HFFc6 (cell line): ENCODE measurements around the gene ELOVL1. TPM values are rescaled to one million over a fixed set of nuclear protein-coding genes. Genes with fewer than 3 reads are reported as not detected.

ENCODE experiments used
- DNase-seq: peaks from one replicate; pipeline ENCODE4 v3.0.0-alpha.2; 2018
- H3K27ac Mint-ChIP-seq: 2 replicates; pipeline ENCODE4 v1.8.0; 2020; ENCODE audit warnings: mild to moderate bottlenecking, mixed read lengths
- H3K27me3 Mint-ChIP-seq: 2 replicates; pipeline ENCODE4 v1.8.0; 2021; ENCODE audit warnings: mild to moderate bottlenecking, moderate library complexity, mixed read lengths; ENCODE audit not compliant: insufficient read depth
- H3K36me3 Mint-ChIP-seq: 2 replicates; pipeline ENCODE4 v1.8.0; 2021; ENCODE audit warnings: low read depth, mixed read lengths
- H3K4me1 Mint-ChIP-seq: 2 replicates; pipeline ENCODE4 v1.8.0; 2020; ENCODE audit warnings: low read depth, mixed read lengths
- H3K4me3 Mint-ChIP-seq: 2 replicates; pipeline ENCODE4 v1.8.0; 2020; ENCODE audit warnings: mild to moderate bottlenecking, moderate library complexity, mixed read lengths
- H3K9me3 Mint-ChIP-seq: 2 replicates; pipeline ENCODE4 v1.8.0; 2020; ENCODE audit warnings: mild to moderate bottlenecking, mixed read lengths
- CTCF ChIP-seq: fragments of 200-600 bp; sonication (generic); IDR thresholded peaks from 2 replicates; pipeline ENCODE4 v1.5.0; 2021; ENCODE audit warnings: antibody characterized with exemption, mild to moderate bottlenecking
- microRNA-seq: library from miRNA; unstranded; fragments of <30 nt; microRNA quantifications from one replicate; pipeline ENCODE4, GENCODE V29; 2019
- total RNA-seq, 6 experiments: library from RNA; stranded (reverse); fragmentation: NEBNext Ultra II Directional; extraction: Animal tissue kit (Norgen Biotek cat#: 25700); gene quantifications; 2 replicates in 1 of 6; 3 replicates in 5 of 6; pipeline ENCODE4 v1.2.3, GENCODE V29; 2021

ELOVL1 gene
- total RNA-seq, 6 experiments from 2014 or later: 137 to 185 (median 160) TPM

- Mint-ChIP-seq H3K36me3 (no peaks in the 10 kb centered on the region), H3K27me3 (peaks cover 5% of the 10 kb centered on the region), H3K4me1 (peaks cover 32% of the 10 kb centered on the region), H3K4me3 (no peak overlapping the region), H3K9me3 (no peaks in the 10 kb centered on the region), H3K27ac (no peak overlapping the region)
- no peak for DNase-seq
- TF ChIP-seq CTCF: no peak
These were observed 54.0 kb downstream of the ELOVL1 start for GRCh38 chr1:43313771-43314170.

Small RNA genes lying within 50 kb of the gene (microRNA-seq; reads per million reads assigned to microRNA genes)
- 20.1 reads per million, percentile 26 among the genes with 10 or more reads in this experiment for gene MIR6734

Other genes starting within 250 kb of the ELOVL1 start
- gene EBNA1BP2, start 195.7 kb downstream of the ELOVL1 start, total RNA-seq: 100 to 1,000 TPM; 107 to 146 (median 134) TPM
- gene CFAP57, start 195.7 kb downstream of the ELOVL1 start, total RNA-seq: under 1 TPM; 0.14 to 0.75 (median 0.19) TPM
- gene TMEM125, start 98.0 kb downstream of the ELOVL1 start, total RNA-seq: not detected
- not detected for gene C1orf210, start 82.4 kb downstream of the ELOVL1 start, total RNA-seq
- gene TIE1, start 67.0 kb downstream of the ELOVL1 start, total RNA-seq: 1 to 10 TPM in 1 of 6 experiments, under 1 TPM in 4, not detected in 1; 0.33 to 1.2 (median 0.54) TPM
- not detected for gene MPL, start 30.2 kb downstream of the ELOVL1 start, total RNA-seq
- gene CDC20, start 9.0 kb downstream of the ELOVL1 start, total RNA-seq: 100 to 1,000 TPM in 5 of 6 experiments, 10 to 100 TPM in 1; 87.0 to 221 (median 183) TPM
- gene MED8, start 21.8 kb upstream of the ELOVL1 start, total RNA-seq: 10 to 100 TPM; 56.0 to 64.0 (median 60.8) TPM
- 10 to 100 TPM; 17.2 to 21.8 (median 21.3) TPM for gene SZT2, start 21.9 kb upstream of the ELOVL1 start, total RNA-seq
- gene HYI, start 85.9 kb upstream of the ELOVL1 start, total RNA-seq: 10 to 100 TPM; 45.6 to 71.1 (median 61.7) TPM
- gene PTPRF, start 162.9 kb upstream of the ELOVL1 start, total RNA-seq: 100 to 1,000 TPM in 4 of 6 experiments, 10 to 100 TPM in 2; 94.3 to 119 (median 109) TPM